HG02678 (cell line): Measurements from ENCODE around the gene CD7.

Experiments used
- ATAC-seq: cut with Tn5 transposase; IDR thresholded peaks from one replicate; pipeline ENCODE4 v1.9.1; 2021; ENCODE audit warnings: mild to moderate bottlenecking, moderate library complexity; ENCODE audit not compliant: unreplicated experiment

Gene CD7

GRCh38 chr17:82282239-82283207, 34.9 kb downstream of the CD7 start:
- ATAC-seq, result no peak

DNA sequence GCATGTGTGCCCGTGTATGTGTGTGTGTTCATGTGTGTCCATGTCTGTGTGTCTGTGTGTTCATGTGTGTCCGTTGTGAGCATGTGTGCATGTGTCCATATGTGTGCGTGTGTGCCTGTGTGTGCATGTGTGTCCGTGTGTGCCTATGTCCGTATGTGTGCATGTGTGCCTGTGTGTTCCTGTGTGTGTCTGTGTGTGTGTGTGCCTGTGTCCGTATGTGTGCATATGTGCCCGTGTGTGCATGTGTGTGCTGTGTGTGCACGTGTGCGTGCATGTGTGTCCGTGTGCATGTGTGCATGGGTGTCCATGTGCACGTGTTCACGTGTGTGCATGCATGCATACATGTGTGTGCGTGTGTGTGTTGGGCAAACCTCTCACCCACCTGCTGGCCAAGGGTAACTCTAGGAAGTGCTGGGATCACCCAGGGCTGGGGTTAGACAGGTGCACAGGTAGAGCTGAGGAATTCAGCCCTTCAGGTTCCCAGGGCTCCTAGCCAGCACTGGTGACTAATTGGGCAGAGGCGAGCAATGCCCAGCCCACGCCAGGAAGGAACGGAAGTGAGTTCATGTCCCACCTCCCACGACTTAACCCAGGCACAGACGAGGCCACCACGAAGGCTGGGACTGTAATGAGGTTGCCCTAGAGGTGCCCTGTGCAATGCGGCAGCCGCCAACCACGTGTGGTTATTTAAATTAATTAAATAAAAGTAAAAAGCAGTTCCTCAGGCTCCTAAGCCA, 35.7 kb downstream of the CD7 start:
- no peak for ATAC-seq

DNA sequence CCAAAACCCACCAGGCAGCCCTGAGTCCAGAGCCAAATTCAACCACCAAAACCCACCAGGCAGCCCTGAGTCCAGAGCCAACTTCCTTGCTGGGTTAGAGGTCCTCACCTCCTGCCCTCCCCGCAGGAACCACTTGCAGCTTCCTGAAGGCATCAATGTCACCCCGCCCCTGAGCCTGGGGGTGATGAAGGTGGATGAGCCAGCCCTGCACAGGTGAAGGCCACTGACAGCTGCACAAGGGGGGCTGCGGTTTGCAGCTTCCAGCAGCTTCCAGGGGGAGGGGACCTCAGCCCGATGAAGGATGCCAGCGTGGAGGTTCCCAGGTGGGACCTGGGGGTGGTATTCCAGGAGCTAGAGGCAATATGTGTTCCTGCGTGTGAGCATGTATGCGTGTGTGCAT, 36.3 kb downstream of the CD7 start:
- no peak for ATAC-seq

DNA sequence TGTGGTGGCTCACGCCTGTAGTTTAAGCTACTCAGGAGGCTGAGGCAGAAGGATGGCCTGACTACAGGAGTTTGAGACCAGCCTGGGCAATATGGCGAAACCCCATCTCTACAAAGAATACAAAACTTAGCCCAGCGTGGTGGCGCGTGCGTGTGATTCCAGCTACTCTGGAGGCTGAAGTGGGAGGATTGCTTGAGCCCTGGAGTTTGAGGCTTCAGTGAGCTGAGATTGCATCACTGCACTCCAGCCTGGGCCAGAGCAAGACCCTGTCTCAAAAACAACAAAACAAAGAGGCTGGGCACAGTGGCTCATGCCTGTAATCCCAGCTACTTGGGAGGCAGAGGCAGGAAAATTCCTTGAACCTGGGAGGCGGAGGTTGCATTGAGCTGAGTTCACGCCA, 36.9 kb downstream of the CD7 start:
- no peak for ATAC-seq

DNA sequence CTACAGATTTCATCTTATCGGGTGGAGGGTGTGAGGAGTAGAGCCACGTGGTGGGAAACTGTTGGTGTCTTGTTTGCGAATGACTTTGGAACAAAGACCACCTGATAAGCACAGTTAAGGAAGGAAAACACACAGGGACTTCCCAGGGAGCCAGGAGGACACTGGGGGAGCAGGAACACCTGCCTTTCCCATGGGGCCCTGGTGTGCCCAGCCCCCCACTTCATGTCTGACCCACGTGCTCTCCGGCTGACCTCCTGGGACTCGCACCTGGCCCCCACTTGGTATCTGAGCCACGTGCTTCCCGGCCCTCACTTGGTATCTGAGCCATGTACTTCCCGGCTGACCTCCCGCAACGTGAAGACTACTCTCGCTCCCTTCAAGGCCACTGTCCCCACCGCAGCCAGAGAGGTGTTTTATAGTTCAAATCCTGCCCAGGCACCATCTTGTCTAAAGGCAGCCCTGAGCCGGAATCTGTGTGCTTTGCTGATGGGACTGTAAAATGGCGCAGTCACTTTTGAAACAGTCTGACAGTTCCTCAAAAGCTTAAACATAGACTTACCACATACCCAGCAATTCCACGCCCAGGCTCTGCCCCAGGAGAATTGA, 38.5 kb downstream of the CD7 start:
- ATAC-seq, result no peak

DNA sequence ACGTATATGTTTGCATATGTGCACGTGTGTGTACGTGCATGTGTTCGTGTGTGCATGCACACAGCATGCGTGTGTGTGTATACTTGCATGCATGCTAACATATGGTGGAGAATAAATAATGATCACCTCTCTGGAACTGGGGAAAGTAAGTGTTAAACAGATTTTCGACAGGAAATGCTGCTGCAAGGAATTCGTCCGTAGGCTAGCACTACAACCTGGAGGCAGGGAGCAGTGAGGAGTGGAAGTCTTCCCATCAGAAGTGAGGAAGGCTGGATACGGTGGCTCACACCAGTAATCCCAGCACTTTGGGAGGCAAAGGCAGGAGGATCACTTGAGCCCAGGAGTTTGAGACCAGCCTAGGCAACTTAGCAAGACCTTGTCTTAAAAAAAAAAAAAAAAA, 39.1 kb downstream of the CD7 start:
- no peak for ATAC-seq

DNA sequence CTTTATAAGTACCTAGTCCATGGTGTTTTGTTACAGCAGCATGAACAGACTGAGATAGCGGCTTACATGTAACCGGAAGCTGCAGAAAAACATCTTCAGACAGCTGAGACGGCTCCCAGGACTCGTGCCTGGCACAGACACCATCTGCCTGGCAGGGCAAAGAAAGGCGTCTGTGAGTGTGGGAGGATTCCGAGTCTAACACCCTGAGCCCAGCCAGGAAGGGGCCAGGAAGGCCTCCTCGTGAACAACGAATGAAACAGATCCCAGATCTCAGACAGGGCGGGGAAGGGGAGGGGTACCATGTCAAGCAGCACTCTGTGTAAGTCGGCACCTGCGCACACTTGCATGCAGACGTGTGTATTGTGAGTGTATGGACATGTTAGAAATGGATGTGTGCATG, 39.6 kb downstream of the CD7 start:
- no peak for ATAC-seq

DNA sequence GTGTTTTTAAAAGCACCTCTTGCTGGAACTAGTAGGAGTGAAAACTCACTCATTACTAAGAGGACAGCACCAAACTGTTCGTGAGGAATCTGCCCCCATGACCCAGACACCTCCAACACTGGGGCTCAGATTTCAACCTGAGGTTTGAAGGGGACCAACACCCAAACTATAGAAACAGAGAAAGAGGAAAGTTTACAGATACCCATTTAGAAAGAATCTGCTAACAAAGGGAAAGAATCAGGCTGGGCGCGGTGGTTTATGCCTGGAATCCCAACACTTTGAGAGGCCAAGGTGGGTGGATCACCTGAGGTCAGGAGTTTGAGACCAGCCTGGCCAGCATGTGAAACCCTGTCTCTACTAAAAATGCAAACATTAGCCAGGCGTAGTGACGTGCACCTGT, 40.5 kb downstream of the CD7 start:
- ATAC-seq, result no peak

- ATAC-seq, result no peak
Observed at GRCh38 chr17:82275326-82275725, 42.1 kb downstream of the CD7 start.

- no peak for ATAC-seq
Observed at GRCh38 chr17:82274134-82275020, 43.0 kb downstream of the CD7 start.

DNA sequence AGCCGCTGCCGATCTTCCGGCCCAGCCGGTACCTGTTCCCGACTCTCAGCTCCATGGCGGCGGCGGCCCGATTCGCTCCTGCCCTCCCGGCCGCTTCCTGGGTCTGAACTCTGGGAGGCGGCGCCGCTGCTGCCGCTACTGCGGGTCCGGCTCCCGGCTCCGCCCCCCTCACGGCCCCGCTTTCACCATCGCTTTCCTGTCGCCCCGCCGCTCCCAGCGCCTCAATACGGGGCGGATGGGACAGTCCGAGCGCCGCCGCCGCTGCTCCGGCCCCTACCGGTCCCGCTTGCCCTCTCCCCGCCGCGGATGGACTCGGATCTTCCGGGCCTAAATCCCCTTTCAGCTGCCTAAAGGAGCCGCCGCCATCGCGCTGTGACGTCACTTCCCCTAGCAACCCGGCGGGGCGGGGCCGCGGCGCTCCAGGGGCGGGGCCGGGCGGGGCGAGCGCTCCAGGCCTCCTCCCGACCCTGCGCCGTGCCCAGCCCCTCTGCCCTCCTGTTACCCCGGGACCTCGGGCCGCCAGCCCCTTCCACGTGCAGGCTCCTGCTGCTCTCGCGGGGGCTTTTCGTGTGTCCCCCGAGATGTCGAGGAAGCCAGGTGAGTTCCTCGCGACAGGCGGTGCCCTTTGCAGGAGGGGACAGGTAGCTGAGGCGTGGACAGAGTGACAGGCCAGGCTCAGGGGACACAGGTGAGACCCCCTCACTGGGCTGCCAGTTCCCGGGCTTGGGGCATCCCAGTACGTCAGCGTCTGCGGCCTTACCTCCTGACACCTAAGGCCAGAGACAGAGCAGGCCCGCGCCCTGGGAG, 43.9 kb downstream of the CD7 start, which contains the start of gene CSNK1D:
TSS of gene CSNK1D (minus strand) at position 374 of the 807 bp plus-strand sequence. CDS start at position 55, 319 bp downstream.
- ATAC-seq, result peak; percentile 83

- ATAC-seq, result peak; percentile 3
Observed at GRCh38 chr17:82272495-82273326, 44.7 kb downstream of the CD7 start.

- no peak for ATAC-seq
Observed at GRCh38 chr17:82271401-82271800, 46.0 kb downstream of the CD7 start.

- ATAC-seq, result no peak
Observed at GRCh38 chr17:82270651-82271050, 46.8 kb downstream of the CD7 start.

GRCh38 chr17:82269882-82270500, 47.4 kb downstream of the CD7 start:
- ATAC-seq, result no peak

GRCh38 chr17:82269138-82269881, 48.1 kb downstream of the CD7 start:
- ATAC-seq, result no peak

GRCh38 chr17:82267575-82268379, 49.6 kb downstream of the CD7 start:
- ATAC-seq, result no peak
